MM.1S (cell line): ENCODE results near the gene FAM107B.

Experiments
- EZH2 ChIP-seq: fragments of 300-600 bp; sonication (generic); optimal IDR thresholded peaks from 2 replicates; pipeline ENCODE3; 2017; ENCODE audit warnings: low read depth, mild to moderate bottlenecking, antibody characterized with exemption, low read length, mixed read lengths
- EZH2phosphoT487 ChIP-seq: fragments of 300-600 bp; sonication (generic); IDR thresholded peaks from 2 replicates; pipeline ENCODE4 v1.6.1; 2018; ENCODE audit warnings: antibody characterized with exemption, low read length
- TF ChIP-seq, protein P1 (sequence below): fragments of 300-600 bp; sonication (generic); IDR thresholded peaks from 2 replicates; pipeline ENCODE4 v1.5.1; 2016; ENCODE audit warnings: antibody characterized with exemption, low read length, mixed read lengths

DNA sequence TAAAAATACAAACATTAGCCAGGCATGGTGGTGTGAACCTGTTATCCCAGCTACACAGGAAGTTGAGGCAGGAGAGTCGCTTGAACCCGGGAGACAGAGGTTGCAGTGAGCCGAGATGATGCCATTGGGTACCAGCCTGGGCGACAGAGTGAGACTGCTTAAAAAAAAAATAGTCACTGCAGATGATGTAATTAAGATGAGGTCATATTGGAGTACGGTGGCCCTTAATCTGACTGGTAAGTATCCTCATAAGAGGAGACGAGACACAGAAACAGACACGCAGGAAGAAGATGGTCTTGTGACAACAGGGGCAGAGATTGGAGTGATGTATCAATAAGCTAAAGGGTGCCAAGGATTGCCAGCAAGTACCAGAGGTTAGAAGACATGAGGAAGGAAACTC lies 156.0 kb downstream of the FAM107B start:
- TF ChIP-seq, protein P1, sequence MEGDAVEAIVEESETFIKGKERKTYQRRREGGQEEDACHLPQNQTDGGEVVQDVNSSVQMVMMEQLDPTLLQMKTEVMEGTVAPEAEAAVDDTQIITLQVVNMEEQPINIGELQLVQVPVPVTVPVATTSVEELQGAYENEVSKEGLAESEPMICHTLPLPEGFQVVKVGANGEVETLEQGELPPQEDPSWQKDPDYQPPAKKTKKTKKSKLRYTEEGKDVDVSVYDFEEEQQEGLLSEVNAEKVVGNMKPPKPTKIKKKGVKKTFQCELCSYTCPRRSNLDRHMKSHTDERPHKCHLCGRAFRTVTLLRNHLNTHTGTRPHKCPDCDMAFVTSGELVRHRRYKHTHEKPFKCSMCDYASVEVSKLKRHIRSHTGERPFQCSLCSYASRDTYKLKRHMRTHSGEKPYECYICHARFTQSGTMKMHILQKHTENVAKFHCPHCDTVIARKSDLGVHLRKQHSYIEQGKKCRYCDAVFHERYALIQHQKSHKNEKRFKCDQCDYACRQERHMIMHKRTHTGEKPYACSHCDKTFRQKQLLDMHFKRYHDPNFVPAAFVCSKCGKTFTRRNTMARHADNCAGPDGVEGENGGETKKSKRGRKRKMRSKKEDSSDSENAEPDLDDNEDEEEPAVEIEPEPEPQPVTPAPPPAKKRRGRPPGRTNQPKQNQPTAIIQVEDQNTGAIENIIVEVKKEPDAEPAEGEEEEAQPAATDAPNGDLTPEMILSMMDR, result no peak
- no peak for TF ChIP-seq EZH2phosphoT487
- TF ChIP-seq EZH2, result no peak
